Caco-2 (cell line): Measurements from ENCODE around the gene TMEM141. TPM values are rescaled to one million over a fixed set of nuclear protein-coding genes. Genes with fewer than 3 reads are reported as not detected.

Experiments used
- BruUV-seq: library from RNA; stranded (reverse); fragments of 400-500 nt; replicated peaks from 2 replicates; lab custom pipeline; 2021; lab: Mats Ljungman, UMichigan
- CTCF ChIA-PET: fragments of 300-600 bp; sonication (Branson Sonifier 250); formaldehyde crosslinking; loops from one replicate; lab custom pipeline; 2022; ENCODE audit warnings: antibody characterized with exemption; lab: Charles Lee
- POLR2A ChIA-PET: fragments of 300-600 bp; sonication (Branson Sonifier 250); formaldehyde crosslinking; loops from one replicate; lab custom pipeline; 2022; ENCODE audit warnings: antibody characterized with exemption; lab: Charles Lee
- DNase-seq, 2 experiments: peaks; one replicate each; pipeline versions ENCODE4 v3.0.0 to v3.0.0-alpha.2; 2020 to 2022
- H3K27me3 ChIP-seq: replicated peaks from 2 replicates; pipeline ENCODE4 v1.6.0; 2011; ENCODE audit warnings: low read length; ENCODE audit not compliant: control insufficient read depth, insufficient read depth
- H3K36me3 ChIP-seq: 2 replicates; pipeline ENCODE4 v1.5.1; 2011; ENCODE audit warnings: low read length; ENCODE audit not compliant: control insufficient read depth, insufficient read depth
- H3K4me1 ChIP-seq: fragments of 250-450 bp; sonication (Bioruptor Pico); 2 replicates; pipeline ENCODE4 v1.5.1; 2020; ENCODE audit warnings: mild to moderate bottlenecking
- H3K4me3 ChIP-seq: 2 replicates; pipeline ENCODE4 v1.5.1; 2011; ENCODE audit warnings: low read depth, mild to moderate bottlenecking, control low read depth, low read length
- H3K9me3 ChIP-seq: fragments of 250-450 bp; sonication (Bioruptor Pico); 2 replicates; pipeline ENCODE4 v1.5.1; 2020; ENCODE audit warnings: mild to moderate bottlenecking, moderate library complexity
- H3K27ac Mint-ChIP-seq: one replicate; pipeline ENCODE4 v1.8.0; 2022; ENCODE audit warnings: mixed read lengths; ENCODE audit not compliant: unreplicated experiment
- H3K27me3 Mint-ChIP-seq: one replicate; pipeline ENCODE4 v1.8.0; 2022; ENCODE audit warnings: mixed read lengths; ENCODE audit not compliant: insufficient read depth, unreplicated experiment
- H3K36me3 Mint-ChIP-seq: one replicate; pipeline ENCODE4 v1.8.0; 2022; ENCODE audit warnings: mild to moderate bottlenecking, mixed read lengths; ENCODE audit not compliant: insufficient read depth, unreplicated experiment
- H3K4me1 Mint-ChIP-seq: one replicate; pipeline ENCODE4 v1.8.0; 2022; ENCODE audit warnings: low read depth, mixed read lengths; ENCODE audit not compliant: unreplicated experiment
- H3K4me3 Mint-ChIP-seq: one replicate; pipeline ENCODE4 v1.8.0; 2022; ENCODE audit warnings: mild to moderate bottlenecking, moderate library complexity, mixed read lengths; ENCODE audit not compliant: unreplicated experiment
- H3K9me3 Mint-ChIP-seq: one replicate; pipeline ENCODE4 v1.8.0; 2022; ENCODE audit warnings: mixed read lengths; ENCODE audit not compliant: unreplicated experiment
- CTCF ChIP-seq, 2 experiments: fragments of 200-600 bp in 1 of 2; IDR thresholded peaks; 1 replicate in 1 of 2; 2 replicates in 1 of 2; pipeline versions ENCODE4 v1.5.1 to v1.8.0; 2011 to 2022; ENCODE audit warnings: antibody characterized with exemption in 1 of 2, control low read depth in 1 of 2, inconsistent platforms in 1 of 2, low read depth in 1 of 2, low read length in 1 of 2, mild to moderate bottlenecking in 1 of 2, moderate library complexity in 1 of 2; ENCODE audit not compliant: insufficient read depth in 1 of 2, severe bottlenecking in 1 of 2, unreplicated experiment in 1 of 2
- intact Hi-C: fragments of 100-400 bp; cut with micrococcal nuclease; formaldehyde crosslinking; loops from one replicate; pipeline ENCODE4 v1.10.0; 2022; ENCODE audit not compliant: unreplicated experiment
- total RNA-seq: library from RNA; stranded (reverse); gene quantifications from 2 replicates; pipeline ENCODE4 v1.2.3, GENCODE V29; 2022

Gene TMEM141
- total RNA-seq, 1 experiment from 2014 or later: 107 TPM

- Histone ChIP-seq H3K9me3 (peaks cover 13% of the 10 kb centered on the region), H3K4me1 (no peaks in the 10 kb centered on the region), H3K4me3 (no peak overlapping the region), H3K36me3 (no peaks in the 10 kb centered on the region), H3K27me3 (no peaks in the 10 kb centered on the region)
- Mint-ChIP-seq H3K36me3 (no peaks in the 10 kb centered on the region), H3K4me3 (no peak overlapping the region), H3K27me3 (no peaks in the 10 kb centered on the region), H3K9me3 (peaks cover 28% of the 10 kb centered on the region), H3K4me1 (no peaks in the 10 kb centered on the region), H3K27ac (no peak overlapping the region)
- no peak for TF ChIP-seq CTCF (IDR thresholded peaks at IDR 0.05; ENCODE audit: insufficient read depth in 1 of 2, low read depth in 1 of 2, low read length in 1 of 2, severe bottlenecking in 1 of 2, unreplicated experiment in 1 of 2)
- POLR2A ChIA-PET: no interaction called here
- no TSS peak for BruUV-seq
- intact Hi-C loops: no loop called here
- CTCF ChIA-PET: no interaction called here
- no peak for DNase-seq
Measured at GRCh38 chr9:136750526-136750925, 40.6 kb upstream of the TMEM141 start.

GRCh38 chr9:136751244-136751643 is 39.9 kb upstream of the TMEM141 start:
- TF ChIP-seq CTCF (IDR thresholded peaks at IDR 0.05; ENCODE audit: insufficient read depth in 1 of 2, low read depth in 1 of 2, low read length in 1 of 2, severe bottlenecking in 1 of 2, unreplicated experiment in 1 of 2): no peak
- BruUV-seq: no TSS peak
- Histone ChIP-seq H3K4me3 (no peak overlapping the region), H3K9me3 (peaks cover 13% of the 10 kb centered on the region), H3K36me3 (no peaks in the 10 kb centered on the region), H3K27me3 (no peaks in the 10 kb centered on the region), H3K4me1 (no peaks in the 10 kb centered on the region)
- ChIA-PET CTCF (no interaction called here), POLR2A (no interaction called here)
- intact Hi-C loops: no loop called here
- H3K36me3 Mint-ChIP-seq: no peaks in the 10 kb centered on the region
- H3K4me3 Mint-ChIP-seq: no peak overlapping the region
- peaks cover 28% of the 10 kb centered on the region for H3K9me3 Mint-ChIP-seq
- H3K27me3 Mint-ChIP-seq: no peaks in the 10 kb centered on the region
- H3K27ac Mint-ChIP-seq: no peak overlapping the region
- no peaks in the 10 kb centered on the region for H3K4me1 Mint-ChIP-seq
- DNase-seq: no peak

GRCh38 chr9:136751814-136752213 is 39.3 kb upstream of the TMEM141 start:
- CTCF ChIA-PET: no interaction called here

More at GRCh38 chr9:136751814-136752213, 39.3 kb upstream of the TMEM141 start:
- no TSS peak for BruUV-seq
- no peaks in the 10 kb centered on the region for H3K36me3 ChIP-seq
- Mint-ChIP-seq H3K36me3 (no peaks in the 10 kb centered on the region), H3K27ac (no peak overlapping the region), H3K4me3 (no peak overlapping the region), H3K9me3 (peaks cover 28% of the 10 kb centered on the region), H3K4me1 (no peaks in the 10 kb centered on the region), H3K27me3 (no peaks in the 10 kb centered on the region)
- no peaks in the 10 kb centered on the region for H3K4me1 ChIP-seq
- H3K27me3 ChIP-seq: no peaks in the 10 kb centered on the region
- H3K9me3 ChIP-seq: peaks cover 13% of the 10 kb centered on the region
- no peak for DNase-seq
- TF ChIP-seq CTCF (IDR thresholded peaks at IDR 0.05; ENCODE audit: insufficient read depth in 1 of 2, low read depth in 1 of 2, low read length in 1 of 2, severe bottlenecking in 1 of 2, unreplicated experiment in 1 of 2): no peak
- intact Hi-C loops: no loop called here
- POLR2A ChIA-PET: no interaction called here
- no peak overlapping the region for H3K4me3 ChIP-seq
